ENCODE results near the gene DNER.
"Not testable (repeated sequence)": the region's sequence is repeated elsewhere in the genome, so short reads cannot be mapped to it uniquely, and the experiment has no call there.

- not testable (repeated sequence) for TF ChIP-seq CTCF, POLR2AphosphoS5, POLR2A (IDR thresholded peaks at IDR 0.05)
Measured at GRCh38 chr2:229506699-229507098, 207.7 kb downstream of the DNER start.
